ENCODE results near the gene LIF.

The LIF gene

GRCh38 chr22:30252411-30253204 is 6.0 kb upstream of the LIF start:
- ChIA-PET CTCF (interaction anchor here (1.4 kb wide), 1 partner anchor 35 kb away, joined by 7 read pairs; no protein-coding TSS in a partner anchor), POLR2A (interaction anchor here (0.5 to 1.0 kb wide), 4 partner anchors 15 to 674 kb away, joined by 4 to 6 read pairs (median 4); no protein-coding TSS in a partner anchor)
- TF ChIP-seq ZNF785 (tag by site-specific recombination; IDR thresholded peaks at IDR 0.05) (peak; percentile 28; the same call in 1 of the 2 replicates), ZNF580 (tag by site-specific recombination; IDR thresholded peaks at IDR 0.05) (no peak), ZNF707 (tag by site-specific recombination; IDR thresholded peaks at IDR 0.05) (0 out of 2 replicates have a peak, but pooled peaks have one; percentile 28), ZNF416 (tag by site-specific recombination; IDR thresholded peaks at IDR 0.05) (0 out of 2 replicates have a peak, but pooled peaks have one; percentile 58), ZBTB20 (tag by site-specific recombination; IDR thresholded peaks at IDR 0.05) (peak; percentile 77), ZNF670 (tag by site-specific recombination; IDR thresholded peaks at IDR 0.05; ENCODE audit: low read depth) (0 out of 2 replicates have a peak, but pooled peaks have one; percentile 40), ZNF2 (tag by site-specific recombination; IDR thresholded peaks at IDR 0.05) (no peak), ZIC2 (tag by site-specific recombination; IDR thresholded peaks at IDR 0.05) (peak; percentile 76), ZNF146 (tag by site-specific recombination; IDR thresholded peaks at IDR 0.05) (no peak)
- TF ChIP-seq, protein P1, sequence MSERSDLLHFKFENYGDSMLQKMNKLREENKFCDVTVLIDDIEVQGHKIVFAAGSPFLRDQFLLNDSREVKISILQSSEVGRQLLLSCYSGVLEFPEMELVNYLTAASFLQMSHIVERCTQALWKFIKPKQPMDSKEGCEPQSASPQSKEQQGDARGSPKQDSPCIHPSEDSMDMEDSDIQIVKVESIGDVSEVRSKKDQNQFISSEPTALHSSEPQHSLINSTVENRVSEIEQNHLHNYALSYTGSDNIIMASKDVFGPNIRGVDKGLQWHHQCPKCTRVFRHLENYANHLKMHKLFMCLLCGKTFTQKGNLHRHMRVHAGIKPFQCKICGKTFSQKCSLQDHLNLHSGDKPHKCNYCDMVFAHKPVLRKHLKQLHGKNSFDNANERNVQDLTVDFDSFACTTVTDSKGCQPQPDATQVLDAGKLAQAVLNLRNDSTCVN (tag by site-specific recombination; optimal IDR thresholded peaks at IDR 0.05): peak; percentile 13
- TF ChIP-seq, protein P2, sequence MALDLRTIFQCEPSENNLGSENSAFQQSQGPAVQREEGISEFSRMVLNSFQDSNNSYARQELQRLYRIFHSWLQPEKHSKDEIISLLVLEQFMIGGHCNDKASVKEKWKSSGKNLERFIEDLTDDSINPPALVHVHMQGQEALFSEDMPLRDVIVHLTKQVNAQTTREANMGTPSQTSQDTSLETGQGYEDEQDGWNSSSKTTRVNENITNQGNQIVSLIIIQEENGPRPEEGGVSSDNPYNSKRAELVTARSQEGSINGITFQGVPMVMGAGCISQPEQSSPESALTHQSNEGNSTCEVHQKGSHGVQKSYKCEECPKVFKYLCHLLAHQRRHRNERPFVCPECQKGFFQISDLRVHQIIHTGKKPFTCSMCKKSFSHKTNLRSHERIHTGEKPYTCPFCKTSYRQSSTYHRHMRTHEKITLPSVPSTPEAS (tag by site-specific recombination; IDR thresholded peaks at IDR 0.05): peak; percentile 79
- TF ChIP-seq, protein P3, sequence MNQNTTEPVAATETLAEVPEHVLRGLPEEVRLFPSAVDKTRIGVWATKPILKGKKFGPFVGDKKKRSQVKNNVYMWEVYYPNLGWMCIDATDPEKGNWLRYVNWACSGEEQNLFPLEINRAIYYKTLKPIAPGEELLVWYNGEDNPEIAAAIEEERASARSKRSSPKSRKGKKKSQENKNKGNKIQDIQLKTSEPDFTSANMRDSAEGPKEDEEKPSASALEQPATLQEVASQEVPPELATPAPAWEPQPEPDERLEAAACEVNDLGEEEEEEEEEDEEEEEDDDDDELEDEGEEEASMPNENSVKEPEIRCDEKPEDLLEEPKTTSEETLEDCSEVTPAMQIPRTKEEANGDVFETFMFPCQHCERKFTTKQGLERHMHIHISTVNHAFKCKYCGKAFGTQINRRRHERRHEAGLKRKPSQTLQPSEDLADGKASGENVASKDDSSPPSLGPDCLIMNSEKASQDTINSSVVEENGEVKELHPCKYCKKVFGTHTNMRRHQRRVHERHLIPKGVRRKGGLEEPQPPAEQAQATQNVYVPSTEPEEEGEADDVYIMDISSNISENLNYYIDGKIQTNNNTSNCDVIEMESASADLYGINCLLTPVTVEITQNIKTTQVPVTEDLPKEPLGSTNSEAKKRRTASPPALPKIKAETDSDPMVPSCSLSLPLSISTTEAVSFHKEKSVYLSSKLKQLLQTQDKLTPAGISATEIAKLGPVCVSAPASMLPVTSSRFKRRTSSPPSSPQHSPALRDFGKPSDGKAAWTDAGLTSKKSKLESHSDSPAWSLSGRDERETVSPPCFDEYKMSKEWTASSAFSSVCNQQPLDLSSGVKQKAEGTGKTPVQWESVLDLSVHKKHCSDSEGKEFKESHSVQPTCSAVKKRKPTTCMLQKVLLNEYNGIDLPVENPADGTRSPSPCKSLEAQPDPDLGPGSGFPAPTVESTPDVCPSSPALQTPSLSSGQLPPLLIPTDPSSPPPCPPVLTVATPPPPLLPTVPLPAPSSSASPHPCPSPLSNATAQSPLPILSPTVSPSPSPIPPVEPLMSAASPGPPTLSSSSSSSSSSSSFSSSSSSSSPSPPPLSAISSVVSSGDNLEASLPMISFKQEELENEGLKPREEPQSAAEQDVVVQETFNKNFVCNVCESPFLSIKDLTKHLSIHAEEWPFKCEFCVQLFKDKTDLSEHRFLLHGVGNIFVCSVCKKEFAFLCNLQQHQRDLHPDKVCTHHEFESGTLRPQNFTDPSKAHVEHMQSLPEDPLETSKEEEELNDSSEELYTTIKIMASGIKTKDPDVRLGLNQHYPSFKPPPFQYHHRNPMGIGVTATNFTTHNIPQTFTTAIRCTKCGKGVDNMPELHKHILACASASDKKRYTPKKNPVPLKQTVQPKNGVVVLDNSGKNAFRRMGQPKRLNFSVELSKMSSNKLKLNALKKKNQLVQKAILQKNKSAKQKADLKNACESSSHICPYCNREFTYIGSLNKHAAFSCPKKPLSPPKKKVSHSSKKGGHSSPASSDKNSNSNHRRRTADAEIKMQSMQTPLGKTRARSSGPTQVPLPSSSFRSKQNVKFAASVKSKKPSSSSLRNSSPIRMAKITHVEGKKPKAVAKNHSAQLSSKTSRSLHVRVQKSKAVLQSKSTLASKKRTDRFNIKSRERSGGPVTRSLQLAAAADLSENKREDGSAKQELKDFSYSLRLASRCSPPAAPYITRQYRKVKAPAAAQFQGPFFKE (tag by site-specific recombination; IDR thresholded peaks at IDR 0.05; ENCODE audit: borderline replicate concordance): 0 out of 2 replicates have a peak, but pooled peaks have one; percentile 35
- no peaks in the 10 kb centered on the region for H3K9me3 ChIP-seq (ENCODE audit: control insufficient read depth, insufficient read depth, low read depth, low read length)
- no peaks in the 10 kb centered on the region; the same call in 1 of the 2 replicates for H3K4me1 ChIP-seq (ENCODE audit: control insufficient read depth, insufficient read depth, low read length)
- no peak overlapping the region; the same call in 1 of the 2 replicates for H3K27ac ChIP-seq (ENCODE audit: extremely low read depth, low read depth, low read length)
- H3K4me3 ChIP-seq (ENCODE audit: low read depth, low read length): no peak overlapping the region
- no peaks in the 10 kb centered on the region for H3K36me3 ChIP-seq (ENCODE audit: control insufficient read depth in 2 of 2, insufficient read depth in 1 of 2, low read length in 2 of 2)

- ChIA-PET POLR2A (interaction anchor here (0.6 kb wide), 1 partner anchor 172 kb away, joined by 4 read pairs; no protein-coding TSS in a partner anchor), CTCF (interaction anchor here (0.6 to 3.1 kb wide), 6 partner anchors 37 to 668 kb away, joined by 3 to 16 read pairs (median 4); no protein-coding TSS in a partner anchor)
- Histone ChIP-seq H3K4me1 (ENCODE audit: control insufficient read depth, insufficient read depth, low read length) (no peaks in the 10 kb centered on the region; the same call in 1 of the 2 replicates), H3K27ac (ENCODE audit: extremely low read depth, low read depth, low read length) (no peak overlapping the region), H3K36me3 (ENCODE audit: control insufficient read depth in 2 of 2, insufficient read depth in 1 of 2, low read length in 2 of 2) (no peaks in the 10 kb centered on the region), H3K4me3 (ENCODE audit: low read depth, low read length) (no peak overlapping the region), H3K9me3 (ENCODE audit: control insufficient read depth, insufficient read depth, low read depth, low read length) (no peaks in the 10 kb centered on the region)
- no peak for TF ChIP-seq KLF1 (tag by site-specific recombination; IDR thresholded peaks at IDR 0.05)
- no peak for TF ChIP-seq OVOL3 (tag by site-specific recombination; IDR thresholded peaks at IDR 0.05)
- no peak for TF ChIP-seq ZNF23 (tag by site-specific recombination; IDR thresholded peaks at IDR 0.05; ENCODE audit: borderline replicate concordance)
- TF ChIP-seq ZNF366 (tag by site-specific recombination; conservative IDR thresholded peaks at IDR 0.05): no peak
- TF ChIP-seq GLIS2 (tag by site-specific recombination; IDR thresholded peaks at IDR 0.05): peak; percentile 14; the same call in 1 of the 2 replicates
- TF ChIP-seq, protein P4, sequence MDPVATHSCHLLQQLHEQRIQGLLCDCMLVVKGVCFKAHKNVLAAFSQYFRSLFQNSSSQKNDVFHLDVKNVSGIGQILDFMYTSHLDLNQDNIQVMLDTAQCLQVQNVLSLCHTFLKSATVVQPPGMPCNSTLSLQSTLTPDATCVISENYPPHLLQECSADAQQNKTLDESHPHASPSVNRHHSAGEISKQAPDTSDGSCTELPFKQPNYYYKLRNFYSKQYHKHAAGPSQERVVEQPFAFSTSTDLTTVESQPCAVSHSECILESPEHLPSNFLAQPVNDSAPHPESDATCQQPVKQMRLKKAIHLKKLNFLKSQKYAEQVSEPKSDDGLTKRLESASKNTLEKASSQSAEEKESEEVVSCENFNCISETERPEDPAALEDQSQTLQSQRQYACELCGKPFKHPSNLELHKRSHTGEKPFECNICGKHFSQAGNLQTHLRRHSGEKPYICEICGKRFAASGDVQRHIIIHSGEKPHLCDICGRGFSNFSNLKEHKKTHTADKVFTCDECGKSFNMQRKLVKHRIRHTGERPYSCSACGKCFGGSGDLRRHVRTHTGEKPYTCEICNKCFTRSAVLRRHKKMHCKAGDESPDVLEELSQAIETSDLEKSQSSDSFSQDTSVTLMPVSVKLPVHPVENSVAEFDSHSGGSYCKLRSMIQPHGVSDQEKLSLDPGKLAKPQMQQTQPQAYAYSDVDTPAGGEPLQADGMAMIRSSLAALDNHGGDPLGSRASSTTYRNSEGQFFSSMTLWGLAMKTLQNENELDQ (tag by site-specific recombination; IDR thresholded peaks at IDR 0.05; ENCODE audit: low read depth): no peak
- no peak for TF ChIP-seq ZNF621 (tag by site-specific recombination; IDR thresholded peaks at IDR 0.05)
Observed at GRCh38 chr22:30251711-30252110, 5.2 kb upstream of the LIF start.

Data from HEK293 (cell line).